Neural cell (in vitro differentiated cells): Measurements from ENCODE around the gene ARPC1B. TPM values are rescaled to one million over a fixed set of nuclear protein-coding genes. Genes with fewer than 3 reads are reported as not detected.
"Not testable (repeated sequence)": the region's sequence is repeated elsewhere in the genome, so short reads cannot be mapped to it uniquely, and the experiment has no call there.

Experiments
- H2AFZ ChIP-seq: fragments of 200-600, 300-800 bp; sonication (generic), shearing (Covaris generic); 2 replicates; pipeline ENCODE4 v1.6.0; 2014; ENCODE audit warnings: low read depth, mild to moderate bottlenecking, antibody characterized with exemption, low read length, moderate library complexity
- H3F3A ChIP-seq: fragments of 200-600 bp; shearing (Covaris generic); 2 replicates; pipeline ENCODE4 v1.6.1; 2016; ENCODE audit warnings: mild to moderate bottlenecking, moderate library complexity, mixed read lengths, antibody characterized with exemption, low read length; ENCODE audit not compliant: insufficient read depth, poor library complexity, severe bottlenecking
- H3K27ac ChIP-seq: fragments of 200-600, 300-800 bp; sonication (generic), shearing (Covaris generic); 2 replicates; pipeline ENCODE4 v1.5.1; 2014; ENCODE audit warnings: mild to moderate bottlenecking, low read length, moderate library complexity
- H3K27me3 ChIP-seq: fragments of 300-800, 200-600 bp; sonication (generic), shearing (Covaris generic); 2 replicates; pipeline ENCODE4 v1.6.0; 2014; ENCODE audit warnings: mild to moderate bottlenecking, low read depth, low read length, moderate library complexity; ENCODE audit not compliant: insufficient read depth
- H3K36me3 ChIP-seq: fragments of 300-800, 200-600 bp; sonication (generic), shearing (Covaris generic); 2 replicates; pipeline ENCODE4 v1.5.1; 2014; ENCODE audit warnings: mild to moderate bottlenecking, antibody characterized with exemption, low read length, moderate library complexity; ENCODE audit not compliant: insufficient read depth
- H3K4me2 ChIP-seq: fragments of 300-800, 200-600 bp; sonication (generic), shearing (Covaris generic); 2 replicates; pipeline ENCODE4 v1.6.0; 2014; ENCODE audit warnings: mild to moderate bottlenecking, low read length
- H3K4me3 ChIP-seq: fragments of 300-800, 200-600 bp; sonication (generic), shearing (Covaris generic); 2 replicates; pipeline ENCODE4 v1.5.1; 2014; ENCODE audit warnings: mild to moderate bottlenecking, low read length, moderate library complexity
- H3K79me2 ChIP-seq: fragments of 200-600 bp; shearing (Covaris generic); replicated peaks from 2 replicates; pipeline ENCODE4 v1.6.0; 2014; ENCODE audit warnings: mild to moderate bottlenecking, low read length, moderate library complexity; ENCODE audit not compliant: insufficient read depth
- H3K9ac ChIP-seq: fragments of 300-800, 200-600 bp; sonication (generic), shearing (Covaris generic); 2 replicates; pipeline ENCODE4 v1.6.1; 2016; ENCODE audit warnings: mild to moderate bottlenecking, low read length, mixed read lengths
- H3K9me2 ChIP-seq: fragments of 200-600 bp; shearing (Covaris generic); 2 replicates; pipeline ENCODE4 v1.6.1; 2016; ENCODE audit warnings: mild to moderate bottlenecking, low read length, mixed read lengths; ENCODE audit not compliant: insufficient read depth
- H3K9me3 ChIP-seq: fragments of 200-600, 300-800 bp; sonication (generic), shearing (Covaris generic); 2 replicates; pipeline ENCODE4 v1.6.1; 2016; ENCODE audit warnings: mild to moderate bottlenecking, mixed run types, low read length, moderate library complexity, mixed read lengths
- H4K20me1 ChIP-seq: fragments of 200-600 bp; shearing (Covaris generic); 2 replicates; pipeline ENCODE4 v1.6.1; 2016; ENCODE audit warnings: mild to moderate bottlenecking, mixed run types; ENCODE audit not compliant: insufficient read depth
- EP300 ChIP-seq: fragments of 450-650 bp; conservative IDR thresholded peaks from 2 replicates; pipeline ENCODE4 v1.6.1; 2014; ENCODE audit warnings: antibody characterized with exemption, mild to moderate bottlenecking, moderate library complexity; ENCODE audit not compliant: poor library complexity, severe bottlenecking
- EZH2 ChIP-seq: fragments of 200-600, 300-800 bp; shearing (Covaris generic), sonication (generic); IDR thresholded peaks from 2 replicates; pipeline ENCODE4 v1.6.1; 2014; ENCODE audit warnings: antibody characterized with exemption, low read length, borderline replicate concordance, mild to moderate bottlenecking; ENCODE audit not compliant: insufficient read depth, poor library complexity, severe bottlenecking
- MXI1 ChIP-seq: fragments of 450-650 bp; conservative IDR thresholded peaks from 2 replicates; pipeline ENCODE4 v1.6.1; 2014; ENCODE audit warnings: antibody characterized with exemption, mild to moderate bottlenecking; ENCODE audit not compliant: poor library complexity, severe bottlenecking
- POLR2AphosphoS5 ChIP-seq: IDR thresholded peaks from 2 replicates; pipeline ENCODE4 v1.6.1; 2012
- RAD21 ChIP-seq: fragments of 450-650 bp; conservative IDR thresholded peaks from 2 replicates; pipeline ENCODE4 v1.6.1; 2014; ENCODE audit warnings: antibody characterized with exemption, mild to moderate bottlenecking, moderate library complexity
- SMC3 ChIP-seq: fragments of 450-650 bp; conservative IDR thresholded peaks from 2 replicates; pipeline ENCODE4 v1.6.1; 2014; ENCODE audit warnings: antibody characterized with exemption, mild to moderate bottlenecking, moderate library complexity; ENCODE audit not compliant: poor library complexity
- TAF1 ChIP-seq: IDR thresholded peaks from 2 replicates; pipeline ENCODE4 v1.6.1; 2012; ENCODE audit warnings: low read depth
- polyA plus RNA-seq: library from polyadenylated mRNA; depleted of rRNA; stranded (reverse); fragments of >200 nt; gene quantifications from 2 replicates; pipeline ENCODE4 v1.2.3, GENCODE V29; 2014
- TF ChIP-seq, protein P1 (sequence below): fragments of 450-650 bp; IDR thresholded peaks from 2 replicates; pipeline ENCODE4 v1.5.1; 2014; ENCODE audit warnings: antibody characterized with exemption, mild to moderate bottlenecking, moderate library complexity; ENCODE audit not compliant: poor library complexity, severe bottlenecking
- TF ChIP-seq, protein P2 (sequence below): IDR thresholded peaks from 2 replicates; pipeline ENCODE4 v1.6.1; 2012; ENCODE audit warnings: borderline replicate concordance

Gene ARPC1B
- polyA plus RNA-seq, 1 donor from 2014 or later: 1.7 TPM

DNA sequence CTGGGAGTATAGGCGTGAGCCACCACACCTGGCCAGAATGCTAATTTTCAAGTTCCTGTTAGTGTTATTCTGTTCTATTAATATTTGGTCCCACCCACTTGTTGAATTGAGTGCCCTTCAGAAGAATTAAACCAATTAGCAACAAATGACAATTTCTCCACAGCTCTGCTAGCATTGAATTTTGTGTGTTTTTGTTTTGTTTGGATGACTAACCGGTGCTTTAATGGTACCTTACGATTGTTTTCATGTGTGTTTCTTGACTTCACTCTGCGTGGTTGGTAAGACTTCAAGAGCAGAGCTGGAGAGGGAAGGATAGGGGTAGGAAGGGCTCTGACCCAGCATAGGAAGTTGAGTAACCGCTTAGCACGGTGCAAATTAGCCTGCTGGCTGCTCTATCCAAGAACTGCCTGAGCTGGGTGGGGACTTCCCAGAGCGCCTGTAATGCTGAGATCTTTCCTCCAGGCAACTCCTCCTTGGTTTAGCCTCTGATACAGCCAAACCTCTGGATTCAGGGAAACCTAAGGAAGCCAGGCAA is 4.6 kb downstream of the ARPC1B start:
- no peak overlapping the region for H3K27ac ChIP-seq
- no peaks in the 10 kb centered on the region for H3K79me2 ChIP-seq
- peaks cover 10% of the 10 kb centered on the region for H3K27me3 ChIP-seq
- no peak overlapping the region for H3K4me2 ChIP-seq
- no peaks in the 10 kb centered on the region for H3F3A ChIP-seq
- no peaks in the 10 kb centered on the region for H4K20me1 ChIP-seq
- no peak overlapping the region for H3K9ac ChIP-seq
- no peaks in the 10 kb centered on the region for H3K9me2 ChIP-seq
- H3K4me3 ChIP-seq: no peak overlapping the region
- no peak overlapping the region for H2AFZ ChIP-seq
- H3K9me3 ChIP-seq: no peaks in the 10 kb centered on the region
- H3K36me3 ChIP-seq: no peaks in the 10 kb centered on the region
- TF ChIP-seq MXI1 (no peak), TAF1 (no peak), RAD21 (no peak), POLR2AphosphoS5 (no peak), EP300 (no peak), SMC3 (no peak), EZH2 (no peak)
- TF ChIP-seq, protein P1, sequence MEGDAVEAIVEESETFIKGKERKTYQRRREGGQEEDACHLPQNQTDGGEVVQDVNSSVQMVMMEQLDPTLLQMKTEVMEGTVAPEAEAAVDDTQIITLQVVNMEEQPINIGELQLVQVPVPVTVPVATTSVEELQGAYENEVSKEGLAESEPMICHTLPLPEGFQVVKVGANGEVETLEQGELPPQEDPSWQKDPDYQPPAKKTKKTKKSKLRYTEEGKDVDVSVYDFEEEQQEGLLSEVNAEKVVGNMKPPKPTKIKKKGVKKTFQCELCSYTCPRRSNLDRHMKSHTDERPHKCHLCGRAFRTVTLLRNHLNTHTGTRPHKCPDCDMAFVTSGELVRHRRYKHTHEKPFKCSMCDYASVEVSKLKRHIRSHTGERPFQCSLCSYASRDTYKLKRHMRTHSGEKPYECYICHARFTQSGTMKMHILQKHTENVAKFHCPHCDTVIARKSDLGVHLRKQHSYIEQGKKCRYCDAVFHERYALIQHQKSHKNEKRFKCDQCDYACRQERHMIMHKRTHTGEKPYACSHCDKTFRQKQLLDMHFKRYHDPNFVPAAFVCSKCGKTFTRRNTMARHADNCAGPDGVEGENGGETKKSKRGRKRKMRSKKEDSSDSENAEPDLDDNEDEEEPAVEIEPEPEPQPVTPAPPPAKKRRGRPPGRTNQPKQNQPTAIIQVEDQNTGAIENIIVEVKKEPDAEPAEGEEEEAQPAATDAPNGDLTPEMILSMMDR: no peak
- TF ChIP-seq, protein P2, sequence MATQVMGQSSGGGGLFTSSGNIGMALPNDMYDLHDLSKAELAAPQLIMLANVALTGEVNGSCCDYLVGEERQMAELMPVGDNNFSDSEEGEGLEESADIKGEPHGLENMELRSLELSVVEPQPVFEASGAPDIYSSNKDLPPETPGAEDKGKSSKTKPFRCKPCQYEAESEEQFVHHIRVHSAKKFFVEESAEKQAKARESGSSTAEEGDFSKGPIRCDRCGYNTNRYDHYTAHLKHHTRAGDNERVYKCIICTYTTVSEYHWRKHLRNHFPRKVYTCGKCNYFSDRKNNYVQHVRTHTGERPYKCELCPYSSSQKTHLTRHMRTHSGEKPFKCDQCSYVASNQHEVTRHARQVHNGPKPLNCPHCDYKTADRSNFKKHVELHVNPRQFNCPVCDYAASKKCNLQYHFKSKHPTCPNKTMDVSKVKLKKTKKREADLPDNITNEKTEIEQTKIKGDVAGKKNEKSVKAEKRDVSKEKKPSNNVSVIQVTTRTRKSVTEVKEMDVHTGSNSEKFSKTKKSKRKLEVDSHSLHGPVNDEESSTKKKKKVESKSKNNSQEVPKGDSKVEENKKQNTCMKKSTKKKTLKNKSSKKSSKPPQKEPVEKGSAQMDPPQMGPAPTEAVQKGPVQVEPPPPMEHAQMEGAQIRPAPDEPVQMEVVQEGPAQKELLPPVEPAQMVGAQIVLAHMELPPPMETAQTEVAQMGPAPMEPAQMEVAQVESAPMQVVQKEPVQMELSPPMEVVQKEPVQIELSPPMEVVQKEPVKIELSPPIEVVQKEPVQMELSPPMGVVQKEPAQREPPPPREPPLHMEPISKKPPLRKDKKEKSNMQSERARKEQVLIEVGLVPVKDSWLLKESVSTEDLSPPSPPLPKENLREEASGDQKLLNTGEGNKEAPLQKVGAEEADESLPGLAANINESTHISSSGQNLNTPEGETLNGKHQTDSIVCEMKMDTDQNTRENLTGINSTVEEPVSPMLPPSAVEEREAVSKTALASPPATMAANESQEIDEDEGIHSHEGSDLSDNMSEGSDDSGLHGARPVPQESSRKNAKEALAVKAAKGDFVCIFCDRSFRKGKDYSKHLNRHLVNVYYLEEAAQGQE: no peak

DNA sequence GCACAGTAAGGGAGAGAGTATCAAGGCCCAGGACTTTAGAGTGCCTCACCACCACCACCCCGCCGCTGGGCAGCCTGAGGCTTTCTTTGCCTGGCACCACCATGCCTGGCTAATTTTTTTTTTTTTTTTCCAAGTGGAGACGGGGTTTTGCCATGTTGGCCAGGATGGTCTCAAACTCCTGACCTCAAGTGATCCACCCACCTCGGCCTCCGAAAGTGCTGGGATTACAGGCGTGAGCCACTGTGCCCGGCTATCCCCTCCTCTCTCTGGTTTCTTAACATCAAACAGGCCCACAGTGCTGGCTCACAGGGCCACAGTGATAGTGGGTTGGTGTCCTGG is 5.1 kb downstream of the ARPC1B start:
- not testable (repeated sequence) for H3K9ac ChIP-seq, H3K27me3 ChIP-seq, H3K36me3 ChIP-seq, H3K4me3 ChIP-seq, H3K9me3 ChIP-seq, H3F3A ChIP-seq, H2AFZ ChIP-seq, H3K9me2 ChIP-seq, H4K20me1 ChIP-seq, H3K79me2 ChIP-seq, H3K4me2 ChIP-seq, H3K27ac ChIP-seq
